Activated CD4-positive, alpha-beta T cell treated with anti-CD3 and anti-CD28 coated beads, Interleukin-2, Interleukin-4, amounts not matched to agents 100 ng/mL and 50 ng/mL, durations not matched to agents 16 hours and 8 hours (primary cell): ENCODE data around the gene OPRL1.

Experiments
- DNase-seq: peaks from one replicate; pipeline ENCODE4 v3.0.0-alpha.2; 2020; ENCODE audit warnings: low spot score

OPRL1 gene

GRCh38 chr20:64144144-64144912, 64.4 kb downstream of the OPRL1 start:
- no peak for DNase-seq

- DNase-seq = no peak
Observed at GRCh38 chr20:64145458-64146300, 65.8 kb downstream of the OPRL1 start.

GRCh38 chr20:64146301-64146935, 66.5 kb downstream of the OPRL1 start:
- DNase-seq = no peak

GRCh38 chr20:64146936-64147477, 67.1 kb downstream of the OPRL1 start:
- DNase-seq = no peak

GRCh38 chr20:64148581-64148980, 68.7 kb downstream of the OPRL1 start:
- no peak for DNase-seq

- DNase-seq = no peak
Observed at GRCh38 chr20:64149141-64149540, 69.3 kb downstream of the OPRL1 start.

- DNase-seq = no peak
Observed at GRCh38 chr20:64149809-64150560, 70.1 kb downstream of the OPRL1 start.
